ENCODE results near the gene DPYSL4.

Gene DPYSL4

GRCh38 chr10:132186488-132187429, at the start of gene DPYSL4:
DPYSL4 (plus strand) TSS chr10:132186948; CDS start chr10:132187064, 116 bp downstream.
- DNase-seq (ENCODE audit: low read depth in 2 of 2) = peak; percentile 31 to 44

- DNase-seq (ENCODE audit: low read depth in 2 of 2) = no peak
Observed at GRCh38 chr10:132137111-132138072, 49.4 kb upstream of the DPYSL4 start.

GRCh38 chr10:132138133-132138532, 48.6 kb upstream of the DPYSL4 start:
- DNase-seq (ENCODE audit: low read depth in 2 of 2) = no peak

- no peak for DNase-seq (ENCODE audit: low read depth in 2 of 2)
Observed at GRCh38 chr10:132138596-132138995, 48.2 kb upstream of the DPYSL4 start.

GRCh38 chr10:132139526-132139925, 47.2 kb upstream of the DPYSL4 start:
- DNase-seq (ENCODE audit: low read depth in 2 of 2) = no peak

- no peak for DNase-seq (ENCODE audit: low read depth in 2 of 2)
Observed at GRCh38 chr10:132140167-132140925, 46.4 kb upstream of the DPYSL4 start.

GRCh38 chr10:132141076-132141475, 45.7 kb upstream of the DPYSL4 start:
- DNase-seq (ENCODE audit: low read depth in 2 of 2) = no peak

- no peak for DNase-seq (ENCODE audit: low read depth in 2 of 2)
Observed at GRCh38 chr10:132141526-132142395, 45.0 kb upstream of the DPYSL4 start.

- peak; percentile 23 to 52 for DNase-seq (ENCODE audit: low read depth in 2 of 2)
Observed at GRCh38 chr10:132142396-132143161, 44.2 kb upstream of the DPYSL4 start.

- no peak for DNase-seq (ENCODE audit: low read depth in 2 of 2)
Observed at GRCh38 chr10:132143162-132143561, 43.6 kb upstream of the DPYSL4 start.

- no peak for DNase-seq (ENCODE audit: low read depth in 2 of 2)
Observed at GRCh38 chr10:132144086-132144485, 42.7 kb upstream of the DPYSL4 start.

- no peak for DNase-seq (ENCODE audit: low read depth in 2 of 2)
Observed at GRCh38 chr10:132145002-132145401, 41.7 kb upstream of the DPYSL4 start.

GRCh38 chr10:132145521-132146185, 41.1 kb upstream of the DPYSL4 start:
- DNase-seq (ENCODE audit: low read depth in 2 of 2) = no peak

- DNase-seq (ENCODE audit: low read depth in 2 of 2) = no peak
Observed at GRCh38 chr10:132146271-132146671, 40.5 kb upstream of the DPYSL4 start.

GRCh38 chr10:132146941-132147915, 39.5 kb upstream of the DPYSL4 start:
- no peak for DNase-seq (ENCODE audit: low read depth in 2 of 2)

GRCh38 chr10:132148261-132149251, 38.2 kb upstream of the DPYSL4 start:
- no peak for DNase-seq (ENCODE audit: low read depth in 2 of 2)

GRCh38 chr10:132149271-132149670, 37.5 kb upstream of the DPYSL4 start:
- no peak for DNase-seq (ENCODE audit: low read depth in 2 of 2)

Data from stimulated activated CD4-positive, alpha-beta T cell treated with anti-CD3 and anti-CD28 coated beads, Interleukin-1b, Interleukin-23, amount 100 ng/mL, for 4 hours (primary cell).